ENCODE measurements around the gene KRABD2.

Gene KRABD2

DNA sequence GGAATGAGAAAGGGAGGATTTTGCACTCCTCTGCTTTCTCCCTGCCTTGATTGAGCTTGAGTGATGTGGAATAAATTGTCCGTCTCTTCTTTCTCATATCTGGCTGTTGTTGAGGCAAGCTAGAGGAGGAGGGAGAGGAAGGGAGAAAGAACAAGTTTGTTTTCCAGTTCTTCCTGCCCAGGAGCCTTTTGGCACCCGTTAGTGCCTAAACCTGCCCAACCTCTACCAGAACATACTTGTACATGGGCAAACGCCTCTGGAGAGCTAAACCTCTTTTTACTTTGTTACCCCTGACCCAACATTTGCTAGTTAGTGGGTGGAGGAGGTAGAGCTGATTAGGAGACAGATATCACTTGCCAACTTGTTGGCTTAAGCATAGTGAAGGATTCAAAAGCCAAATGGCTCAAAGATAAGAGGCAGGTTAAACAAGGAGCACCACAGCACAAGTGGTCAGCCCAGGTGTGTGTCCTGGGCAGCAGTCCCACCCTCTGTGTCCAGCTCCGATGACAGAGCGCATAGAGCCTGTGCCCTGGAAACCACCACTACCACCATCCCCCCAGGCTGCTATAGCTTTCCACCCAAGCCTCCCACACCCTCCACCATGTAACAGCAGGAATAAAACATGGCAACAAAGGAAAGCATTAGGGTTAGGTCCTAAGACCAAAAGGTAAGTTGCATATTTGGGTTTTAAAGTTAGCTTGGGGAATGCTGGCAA, 30.4 kb downstream of the KRABD2 start:
- no peaks in the 10 kb centered on the region for H3K36me3 ChIP-seq (ENCODE audit: insufficient read depth, low read length)
- intact Hi-C loops (cut with micrococcal nuclease; ENCODE audit: unreplicated experiment): no loop called here
- BruUV-seq (replicated peaks): no TSS peak

GRCh38 chr17:8345052-8345690, 31.3 kb downstream of the KRABD2 start:
- H2AFZ ChIP-seq (ENCODE audit: low read length): no peak overlapping the region
- H3K4me2 ChIP-seq (ENCODE audit: low read length): no peak overlapping the region
- intact Hi-C loops (cut with micrococcal nuclease; ENCODE audit: unreplicated experiment): no loop called here
- TF ChIP-seq CTCF (conservative IDR thresholded peaks at IDR 0.05; ENCODE audit: low read length) (no peak), EZH2phosphoT487 (IDR thresholded peaks at IDR 0.05; ENCODE audit: borderline replicate concordance, low read depth, low read length) (no peak)
- H3K9me3 ChIP-seq (ENCODE audit: low read length): no peaks in the 10 kb centered on the region
- ChIA-PET CTCF (ENCODE audit: unreplicated experiment) (interaction anchor here (0.6 kb wide), 1 partner anchor 30 kb away, joined by 4 read pairs; no protein-coding TSS in a partner anchor), POLR2A (interaction anchor here (1.5 kb wide), 1 partner anchor 10 kb away, joined by 5 read pairs; no protein-coding TSS in a partner anchor)
- H3K79me2 ChIP-seq (ENCODE audit: insufficient read depth, low read depth, low read length): no peaks in the 10 kb centered on the region
- no peaks in the 10 kb centered on the region for H3K4me1 ChIP-seq (ENCODE audit: insufficient read depth, low read length, poor library complexity, severe bottlenecking)
- H3K9me2 ChIP-seq (ENCODE audit: insufficient read depth, low read length): no peaks in the 10 kb centered on the region
- no peaks in the 10 kb centered on the region for H4K20me1 ChIP-seq (ENCODE audit: insufficient read depth, low read length)
- no peak overlapping the region for H3K4me3 ChIP-seq (ENCODE audit: low read depth, low read length, poor library complexity, severe bottlenecking)
- no peaks in the 10 kb centered on the region for H3K36me3 ChIP-seq (ENCODE audit: insufficient read depth, low read length)
- no peak for DNase-seq (ENCODE audit: low spot score)
- no peak overlapping the region for H3K27ac ChIP-seq (ENCODE audit: low read depth, low read length, poor library complexity, severe bottlenecking)
- no TSS peak for BruUV-seq (replicated peaks)

More for the DNA sequence above, 30.4 kb downstream of the KRABD2 start:
- no peaks in the 10 kb centered on the region for H3K9me2 ChIP-seq (ENCODE audit: insufficient read depth, low read length)
- H3K79me2 ChIP-seq (ENCODE audit: insufficient read depth, low read depth, low read length): no peaks in the 10 kb centered on the region
- ChIA-PET CTCF (ENCODE audit: unreplicated experiment) (interaction anchor here (0.6 kb wide), 1 partner anchor 31 kb away, joined by 4 read pairs; no protein-coding TSS in a partner anchor), POLR2A (interaction anchor here (1.4 kb wide), 1 partner anchor 8 kb away, joined by 3 read pairs; no protein-coding TSS in a partner anchor)
- H2AFZ ChIP-seq (ENCODE audit: low read length): no peak overlapping the region
- TF ChIP-seq EZH2phosphoT487 (IDR thresholded peaks at IDR 0.05; ENCODE audit: borderline replicate concordance, low read depth, low read length) (no peak), CTCF (conservative IDR thresholded peaks at IDR 0.05; ENCODE audit: low read length) (no peak)
- H3K4me2 ChIP-seq (ENCODE audit: low read length): no peak overlapping the region
- no peak overlapping the region for H3K27ac ChIP-seq (ENCODE audit: low read depth, low read length, poor library complexity, severe bottlenecking)
- no peaks in the 10 kb centered on the region for H3K9me3 ChIP-seq (ENCODE audit: low read length)
- no peaks in the 10 kb centered on the region for H3K4me1 ChIP-seq (ENCODE audit: insufficient read depth, low read length, poor library complexity, severe bottlenecking)
- DNase-seq (ENCODE audit: low spot score): no peak
- no peaks in the 10 kb centered on the region for H4K20me1 ChIP-seq (ENCODE audit: insufficient read depth, low read length)
- no peak overlapping the region for H3K4me3 ChIP-seq (ENCODE audit: low read depth, low read length, poor library complexity, severe bottlenecking)

DNA sequence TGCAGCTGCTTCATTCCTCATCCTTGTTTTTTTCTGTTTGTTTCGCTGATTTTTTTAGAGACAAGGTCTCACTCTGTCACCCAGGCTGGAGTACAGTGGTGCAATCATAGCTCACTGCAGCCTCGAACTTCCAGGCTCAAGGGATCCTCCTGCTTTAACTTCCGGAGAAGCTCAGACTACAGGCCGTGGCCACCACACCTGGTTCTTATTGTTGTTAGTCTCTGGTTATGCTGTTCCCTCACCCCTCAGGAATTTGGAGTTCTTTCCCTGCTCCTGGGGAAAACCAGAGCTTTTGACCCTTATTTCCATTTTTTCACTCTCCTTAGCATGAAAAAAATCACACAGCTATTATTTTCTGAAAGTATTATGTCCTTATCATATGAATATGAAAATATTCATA, 35.0 kb downstream of the KRABD2 start:
- Histone ChIP-seq H3K9me2 (ENCODE audit: insufficient read depth, low read length) (no peaks in the 10 kb centered on the region), H3K27ac (ENCODE audit: low read depth, low read length, poor library complexity, severe bottlenecking) (no peak overlapping the region), H3K4me1 (ENCODE audit: insufficient read depth, low read length, poor library complexity, severe bottlenecking) (no peaks in the 10 kb centered on the region), H3K4me2 (ENCODE audit: low read length) (no peak overlapping the region), H3K9me3 (ENCODE audit: low read length) (no peaks in the 10 kb centered on the region), H3K4me3 (ENCODE audit: low read depth, low read length, poor library complexity, severe bottlenecking) (no peak overlapping the region), H4K20me1 (ENCODE audit: insufficient read depth, low read length) (no peaks in the 10 kb centered on the region), H2AFZ (ENCODE audit: low read length) (no peak overlapping the region), H3K79me2 (ENCODE audit: insufficient read depth, low read depth, low read length) (no peaks in the 10 kb centered on the region), H3K36me3 (ENCODE audit: insufficient read depth, low read length) (no peaks in the 10 kb centered on the region)
- no peak for DNase-seq (ENCODE audit: low spot score)
- intact Hi-C loops (cut with micrococcal nuclease; ENCODE audit: unreplicated experiment): no loop called here
- POLR2A ChIA-PET: interaction anchor here (0.5 to 0.7 kb wide), 4 partner anchors 24 to 606 kb away, joined by 3 to 4 read pairs (median 4); no protein-coding TSS in a partner anchor
- CTCF ChIA-PET (ENCODE audit: unreplicated experiment): no interaction called here
- TF ChIP-seq EZH2phosphoT487 (IDR thresholded peaks at IDR 0.05; ENCODE audit: borderline replicate concordance, low read depth, low read length): no peak
- TF ChIP-seq CTCF (conservative IDR thresholded peaks at IDR 0.05; ENCODE audit: low read length): no peak
- no TSS peak for BruUV-seq (replicated peaks)

Measured in OCI-LY7 (cell line).